NOMO-1 treated with dmso at 0.1 percent for 144 hours (cell line): Measurements from ENCODE around the gene PPFIA4.

Experiments
- DNase-seq: peaks from one replicate; lab custom pipeline; 2025; ENCODE audit not compliant: unreplicated experiment; lab: John Stamatoyannopoulos, UW

PPFIA4 gene

GRCh38 chr1:203040513-203041275 is 14.4 kb downstream of the PPFIA4 start:
- DNase-seq, result no peak

- DNase-seq, result no peak
These were observed 15.2 kb downstream of the PPFIA4 start for GRCh38 chr1:203041351-203041932.

GRCh38 chr1:203043830-203044545 is 17.7 kb downstream of the PPFIA4 start:
- DNase-seq, result no peak

GRCh38 chr1:203044546-203045250 is 18.4 kb downstream of the PPFIA4 start:
- no peak for DNase-seq

GRCh38 chr1:203045336-203045735 is 19.0 kb downstream of the PPFIA4 start:
- no peak for DNase-seq

GRCh38 chr1:203045821-203046594 is 19.7 kb downstream of the PPFIA4 start:
- no peak for DNase-seq

- peak; percentile 41 for DNase-seq
These were observed 20.8 kb downstream of the PPFIA4 start for GRCh38 chr1:203046984-203047630.

GRCh38 chr1:203048086-203048485 is 21.8 kb downstream of the PPFIA4 start:
- DNase-seq, result no peak

GRCh38 chr1:203048555-203049051 is 22.3 kb downstream of the PPFIA4 start:
- DNase-seq, result no peak

- no peak for DNase-seq
These were observed 22.8 kb downstream of the PPFIA4 start for GRCh38 chr1:203049077-203049476.

GRCh38 chr1:203049576-203050180 is 23.4 kb downstream of the PPFIA4 start:
- DNase-seq, result no peak

GRCh38 chr1:203050826-203051225 is 24.5 kb downstream of the PPFIA4 start:
- no peak for DNase-seq

GRCh38 chr1:203051841-203052324 is 25.6 kb downstream of the PPFIA4 start:
- DNase-seq, result no peak

- no peak for DNase-seq
These were observed 26.3 kb downstream of the PPFIA4 start for GRCh38 chr1:203052601-203053000.

- no peak for DNase-seq
These were observed 27.9 kb downstream of the PPFIA4 start for GRCh38 chr1:203054184-203054583.

- DNase-seq, result no peak
These were observed 28.4 kb downstream of the PPFIA4 start for GRCh38 chr1:203054642-203055041.

GRCh38 chr1:203055161-203055799 is 29.0 kb downstream of the PPFIA4 start:
- DNase-seq, result no peak

- DNase-seq, result no peak
These were observed 29.7 kb downstream of the PPFIA4 start for GRCh38 chr1:203056012-203056411.

- DNase-seq, result no peak
These were observed 30.2 kb downstream of the PPFIA4 start for GRCh38 chr1:203056516-203056915.
